SK-N-SH (cell line): Measurements from ENCODE around the gene KRT32. TPM values are rescaled to one million over a fixed set of nuclear protein-coding genes. Genes with fewer than 3 reads are reported as not detected.

Source experiments
- CTCF ChIA-PET: fragments of 300-600, 350-600 bp; formaldehyde crosslinking; extraction: SDS; loops from one replicate; lab custom pipeline; 2021; lab: Yijun Ruan, JAX
- POLR2A ChIA-PET: fragments of 350-600 bp; sonication (Branson Sonifier 250); formaldehyde crosslinking; extraction: SDS; loops from one replicate; lab custom pipeline; 2020; ENCODE audit warnings: antibody characterized with exemption, inconsistent platforms; lab: Yijun Ruan, JAX
- DNase-seq: peaks from one replicate; pipeline ENCODE4 v3.0.0; 2012
- H2AFZ ChIP-seq: fragments of 200-600 bp; sonication (generic); 2 replicates; pipeline ENCODE4 v1.8.1; 2016; ENCODE audit warnings: antibody characterized with exemption, mild to moderate bottlenecking, low read depth
- H3F3A ChIP-seq: fragments of 200-600 bp; sonication (generic); replicated peaks from 2 replicates; pipeline ENCODE3; 2016; ENCODE audit warnings: antibody characterized with exemption, mild to moderate bottlenecking; ENCODE audit not compliant: insufficient read depth
- H3K27ac ChIP-seq, 2 experiments: fragments of 200-500 bp in 1 of 2; fragments of 200-600 bp in 1 of 2; sonication (Bioruptor generic) in 1 of 2; sonication (generic), shearing (Covaris generic) in 1 of 2; 2 replicates each; pipeline versions ENCODE4 v1.5.1 to v1.6.1; 2014 to 2016; ENCODE audit warnings: low read depth in 2 of 2, inconsistent platforms in 1 of 2, low read length in 1 of 2, mild to moderate bottlenecking in 1 of 2, mixed read lengths in 1 of 2
- H3K27me3 ChIP-seq: fragments of 200-600 bp; sonication (generic), shearing (Covaris generic); 2 replicates; pipeline ENCODE4 v1.6.1; 2016; ENCODE audit warnings: mixed run types; ENCODE audit not compliant: insufficient read depth
- H3K36me3 ChIP-seq, 2 experiments: fragments of 200-500 bp in 1 of 2; fragments of 200-600 bp in 1 of 2; sonication (Bioruptor generic) in 1 of 2; sonication (generic) in 1 of 2; replicated peaks in 1 of 2; 2 replicates each; pipeline versions ENCODE3 to v1.5.1; 2014 to 2016; ENCODE audit warnings: low read length in 1 of 2, mild to moderate bottlenecking in 1 of 2; ENCODE audit not compliant: insufficient read depth in 2 of 2, control insufficient read depth in 1 of 2
- H3K4me1 ChIP-seq, 2 experiments: fragments of 200-500 bp in 1 of 2; fragments of 200-600 bp in 1 of 2; sonication (Bioruptor generic) in 1 of 2; sonication (generic), shearing (Covaris generic) in 1 of 2; 2 replicates each; pipeline versions ENCODE4 v1.5.1 to v1.6.1; 2014 to 2016; ENCODE audit warnings: low read depth in 1 of 2, low read length in 1 of 2, mixed run types in 1 of 2; ENCODE audit not compliant: insufficient read depth in 2 of 2, control insufficient read depth in 1 of 2
- H3K4me2 ChIP-seq: fragments of 200-600 bp; sonication (generic), shearing (Covaris generic); 2 replicates; pipeline ENCODE4 v1.6.1; 2017; ENCODE audit warnings: mixed run types
- H3K4me3 ChIP-seq, 2 experiments: fragments of 200-500 bp in 1 of 2; fragments of 200-600 bp in 1 of 2; sonication (Bioruptor generic) in 1 of 2; sonication (generic), shearing (Covaris generic) in 1 of 2; 2 replicates each; pipeline versions ENCODE4 v1.5.1 to v1.8.1; 2014 to 2016; ENCODE audit warnings: low read depth in 2 of 2, inconsistent platforms in 1 of 2, low read length in 1 of 2, mild to moderate bottlenecking in 1 of 2, mixed read lengths in 1 of 2, moderate library complexity in 1 of 2
- H3K79me2 ChIP-seq: fragments of 200-600 bp; sonication (generic); 2 replicates; pipeline ENCODE4 v1.8.1; 2017; ENCODE audit warnings: mild to moderate bottlenecking; ENCODE audit not compliant: insufficient read depth
- H3K9ac ChIP-seq: fragments of 200-600 bp; sonication (generic); 2 replicates; pipeline ENCODE4 v1.6.1; 2017; ENCODE audit warnings: mixed run types
- H3K9me2 ChIP-seq: fragments of 200-600 bp; sonication (generic); 2 replicates; pipeline ENCODE4 v1.6.1; 2017; ENCODE audit warnings: mixed run types
- H3K9me3 ChIP-seq: fragments of 200-600 bp; sonication (generic); 2 replicates; pipeline ENCODE4 v1.6.1; 2017; ENCODE audit warnings: mixed run types, mild to moderate bottlenecking, moderate library complexity
- H4K20me1 ChIP-seq: fragments of 200-600 bp; sonication (generic); 2 replicates; pipeline ENCODE4 v1.6.1; 2017; ENCODE audit warnings: mild to moderate bottlenecking, mixed run types; ENCODE audit not compliant: insufficient read depth
- CHD2 ChIP-seq: fragments of 150-350 bp; IDR thresholded peaks from 2 replicates; pipeline ENCODE4 v1.6.1; 2018; ENCODE audit warnings: low read length; ENCODE audit not compliant: partially characterized antibody
- EP300 ChIP-seq, 2 experiments: IDR thresholded peaks; 2 replicates each; pipeline versions ENCODE4 v1.4.0 to v1.6.1; 2012; ENCODE audit warnings: borderline replicate concordance in 1 of 2, low read depth in 1 of 2, low read length in 1 of 2
- FOSL2 ChIP-seq: IDR thresholded peaks from 2 replicates; pipeline ENCODE4 v1.4.0; 2012; ENCODE audit warnings: low read depth, mild to moderate bottlenecking, moderate library complexity, borderline replicate concordance
- FOXM1 ChIP-seq: IDR thresholded peaks from 2 replicates; pipeline ENCODE4 v1.4.0; 2012; ENCODE audit warnings: low read depth, mild to moderate bottlenecking
- GABPA ChIP-seq: IDR thresholded peaks from 2 replicates; pipeline ENCODE4 v1.4.0; 2012; ENCODE audit warnings: low read depth, mild to moderate bottlenecking
- GATA2 ChIP-seq: sonication (generic); formaldehyde crosslinking; IDR thresholded peaks from 2 replicates; pipeline ENCODE4 v1.5.0; 2020; ENCODE audit warnings: mild to moderate bottlenecking, missing genetic modification reagents
- NRF1 ChIP-seq: IDR thresholded peaks from 2 replicates; pipeline ENCODE4 v1.6.1; 2012; ENCODE audit warnings: low read depth, mild to moderate bottlenecking, low read length
- POLR2AphosphoS5 ChIP-seq: IDR thresholded peaks from 2 replicates; pipeline ENCODE4 v1.6.1; 2012; ENCODE audit warnings: low read depth, low read length
- RCOR1 ChIP-seq: fragments of 150-350 bp; IDR thresholded peaks from 2 replicates; pipeline ENCODE4 v1.6.1; 2017; ENCODE audit warnings: antibody characterized with exemption, low read length
- RXRA ChIP-seq: IDR thresholded peaks from 2 replicates; pipeline ENCODE4 v1.4.0; 2012; ENCODE audit warnings: low read depth, mild to moderate bottlenecking, borderline replicate concordance
- SMC3 ChIP-seq: IDR thresholded peaks from 2 replicates; pipeline ENCODE4 v1.6.1; 2012; ENCODE audit warnings: low read depth, low read length, improper control_type of control experiment
- TAF1 ChIP-seq: IDR thresholded peaks from 2 replicates; pipeline ENCODE4 v1.6.1; 2012; ENCODE audit warnings: low read depth, mild to moderate bottlenecking, low read length, moderate library complexity, borderline replicate concordance
- TCF12 ChIP-seq: IDR thresholded peaks from 2 replicates; pipeline ENCODE4 v1.4.0; 2012
- TEAD4 ChIP-seq: IDR thresholded peaks from 2 replicates; pipeline ENCODE4 v1.4.0; 2012; ENCODE audit warnings: mild to moderate bottlenecking, borderline replicate concordance; ENCODE audit not compliant: insufficient read depth
- YY1 ChIP-seq: IDR thresholded peaks from 2 replicates; pipeline ENCODE4 v1.4.0; 2012; ENCODE audit warnings: low read depth, mild to moderate bottlenecking
- WGBS: methylation state at CpG from one replicate; pipeline ENCODE4 v1.1.6; 2017; ENCODE audit warnings: low lambda C conversion rate; 5-methylcytosine and 5-hydroxymethylcytosine counted together
- polyA plus RNA-seq, 3 experiments: library from polyadenylated mRNA; depleted of rRNA; stranded (reverse); fragments of >200 nt; gene quantifications; 2 replicates each; pipeline ENCODE4 v1.2.3, GENCODE V29; 2012
- TF ChIP-seq, protein P1 (sequence below): IDR thresholded peaks from 2 replicates; pipeline ENCODE4 v1.4.0; 2012; ENCODE audit warnings: low read depth
- TF ChIP-seq, protein P2 (sequence below): IDR thresholded peaks from 2 replicates; pipeline ENCODE4 v1.6.1; 2012; ENCODE audit warnings: mild to moderate bottlenecking, low read depth, low read length, moderate library complexity
- TF ChIP-seq, protein P3 (sequence below): IDR thresholded peaks from 2 replicates; pipeline ENCODE4 v1.4.0; 2012; ENCODE audit warnings: low read depth, borderline replicate concordance
- TF ChIP-seq, protein P4 (sequence below): fragments of 200-600 bp; sonication (generic); IDR thresholded peaks from 2 replicates; pipeline ENCODE4 v1.6.1; 2017; ENCODE audit warnings: antibody characterized with exemption, mild to moderate bottlenecking, moderate library complexity
- TF ChIP-seq, protein P5 (sequence below): fragments of 150-350 bp; IDR thresholded peaks from 2 replicates; pipeline ENCODE4 v1.6.1; 2016; ENCODE audit warnings: mild to moderate bottlenecking, low read depth, low read length

KRT32 gene
- polyA plus RNA-seq, 1 of the 3 experiments (the other 2 are of a cell fraction) = not detected

DNA sequence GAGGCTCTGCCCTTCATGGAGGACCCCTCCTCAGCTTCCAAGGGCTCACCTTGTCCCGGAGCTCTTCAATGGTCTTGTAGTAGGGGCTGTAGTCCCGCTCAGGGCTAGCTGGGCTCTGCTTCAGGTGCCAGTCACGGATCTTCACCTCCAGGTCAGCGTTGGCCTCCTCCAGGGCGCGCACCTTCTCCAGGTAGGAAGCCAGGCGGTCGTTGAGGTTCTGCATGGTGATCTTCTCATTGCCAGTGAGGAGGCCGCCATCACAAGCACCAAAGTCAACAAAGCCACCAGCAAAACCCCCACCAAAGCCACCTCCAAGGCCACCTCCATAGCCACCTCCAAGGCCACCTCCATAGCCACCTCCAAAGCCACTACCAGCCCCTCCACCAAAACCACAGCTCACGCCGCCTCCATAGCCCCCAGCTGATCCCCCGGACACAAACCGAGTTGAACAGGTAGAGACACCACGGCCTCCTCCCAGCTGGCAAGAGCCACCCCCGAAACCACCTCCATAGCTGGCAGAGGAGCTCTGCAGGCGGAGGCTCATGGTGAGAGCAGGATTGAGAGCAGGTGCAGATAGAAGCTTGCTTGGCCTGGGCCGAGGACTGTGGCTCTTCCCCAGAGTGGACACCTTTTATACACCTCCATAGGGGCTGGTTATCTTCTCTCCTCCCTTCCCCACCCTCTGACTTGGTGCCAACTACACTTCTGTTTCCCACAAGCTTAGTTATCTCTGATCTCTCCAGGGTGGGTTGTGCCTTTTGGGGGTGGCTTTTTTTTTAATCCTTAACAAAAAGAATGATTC is 38.0 kb upstream of the KRT32 start, which contains the start of gene KRT13:
Gene KRT13 (minus strand): TSS at position 606 of the 802 bp plus-strand sequence. CDS start 62 bp downstream, at position 544.
- H3K36me3 ChIP-seq = no peaks in the 10 kb centered on the region
- H3F3A ChIP-seq = peaks cover 4% of the 10 kb centered on the region
- CTCF ChIA-PET = interaction anchor here (0.6 to 6.3 kb wide), 3 partner anchors 44 to 370 kb away, joined by 3 to 48 read pairs (median 3); no protein-coding TSS in a partner anchor

More for the DNA sequence above, 38.0 kb upstream of the KRT32 start, which contains the start of gene KRT13:
- H2AFZ ChIP-seq = no peak within 1 kb of the TSS
- H3K4me2 ChIP-seq = no peak within 1 kb of the TSS
- no peak within 1 kb of the TSS for H3K4me3 ChIP-seq
- H3K9me3 ChIP-seq = no peaks in the 10 kb centered on the region
- POLR2A ChIA-PET = no interaction called here
- no peaks in the 10 kb centered on the region for H3K27me3 ChIP-seq
- H3K27ac ChIP-seq = no peak within 1 kb of the TSS
- H3K4me1 ChIP-seq = peaks cover 4 to 11% of the 10 kb centered on the region in 2 experiments; a peak in 3 of 4 replicates
- 80% methylated on average over 15 of the region's 17 CpGs for WGBS
- no peak within 1 kb of the TSS for H3K9ac ChIP-seq
- TF ChIP-seq, protein P1, sequence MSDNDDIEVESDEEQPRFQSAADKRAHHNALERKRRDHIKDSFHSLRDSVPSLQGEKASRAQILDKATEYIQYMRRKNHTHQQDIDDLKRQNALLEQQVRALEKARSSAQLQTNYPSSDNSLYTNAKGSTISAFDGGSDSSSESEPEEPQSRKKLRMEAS = no peak
- TF ChIP-seq, protein P2, sequence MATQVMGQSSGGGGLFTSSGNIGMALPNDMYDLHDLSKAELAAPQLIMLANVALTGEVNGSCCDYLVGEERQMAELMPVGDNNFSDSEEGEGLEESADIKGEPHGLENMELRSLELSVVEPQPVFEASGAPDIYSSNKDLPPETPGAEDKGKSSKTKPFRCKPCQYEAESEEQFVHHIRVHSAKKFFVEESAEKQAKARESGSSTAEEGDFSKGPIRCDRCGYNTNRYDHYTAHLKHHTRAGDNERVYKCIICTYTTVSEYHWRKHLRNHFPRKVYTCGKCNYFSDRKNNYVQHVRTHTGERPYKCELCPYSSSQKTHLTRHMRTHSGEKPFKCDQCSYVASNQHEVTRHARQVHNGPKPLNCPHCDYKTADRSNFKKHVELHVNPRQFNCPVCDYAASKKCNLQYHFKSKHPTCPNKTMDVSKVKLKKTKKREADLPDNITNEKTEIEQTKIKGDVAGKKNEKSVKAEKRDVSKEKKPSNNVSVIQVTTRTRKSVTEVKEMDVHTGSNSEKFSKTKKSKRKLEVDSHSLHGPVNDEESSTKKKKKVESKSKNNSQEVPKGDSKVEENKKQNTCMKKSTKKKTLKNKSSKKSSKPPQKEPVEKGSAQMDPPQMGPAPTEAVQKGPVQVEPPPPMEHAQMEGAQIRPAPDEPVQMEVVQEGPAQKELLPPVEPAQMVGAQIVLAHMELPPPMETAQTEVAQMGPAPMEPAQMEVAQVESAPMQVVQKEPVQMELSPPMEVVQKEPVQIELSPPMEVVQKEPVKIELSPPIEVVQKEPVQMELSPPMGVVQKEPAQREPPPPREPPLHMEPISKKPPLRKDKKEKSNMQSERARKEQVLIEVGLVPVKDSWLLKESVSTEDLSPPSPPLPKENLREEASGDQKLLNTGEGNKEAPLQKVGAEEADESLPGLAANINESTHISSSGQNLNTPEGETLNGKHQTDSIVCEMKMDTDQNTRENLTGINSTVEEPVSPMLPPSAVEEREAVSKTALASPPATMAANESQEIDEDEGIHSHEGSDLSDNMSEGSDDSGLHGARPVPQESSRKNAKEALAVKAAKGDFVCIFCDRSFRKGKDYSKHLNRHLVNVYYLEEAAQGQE = no peak
- TF ChIP-seq GABPA (no peak), TAF1 (no peak), TCF12 (no peak), NRF1 (no peak), CHD2 (no peak), FOXM1 (no peak), SMC3 (no peak), TEAD4 (no peak), RXRA (no peak), FOSL2 (no peak), POLR2AphosphoS5 (no peak), RCOR1 (no peak), EP300 (IDR thresholded peaks at IDR 0.05; ENCODE audit: borderline replicate concordance in 1 of 2, low read depth in 1 of 2, low read length in 1 of 2) (no peak), YY1 (no peak), GATA2 (CRISPR knock-in tag) (no peak)
- TF ChIP-seq, protein P3, sequence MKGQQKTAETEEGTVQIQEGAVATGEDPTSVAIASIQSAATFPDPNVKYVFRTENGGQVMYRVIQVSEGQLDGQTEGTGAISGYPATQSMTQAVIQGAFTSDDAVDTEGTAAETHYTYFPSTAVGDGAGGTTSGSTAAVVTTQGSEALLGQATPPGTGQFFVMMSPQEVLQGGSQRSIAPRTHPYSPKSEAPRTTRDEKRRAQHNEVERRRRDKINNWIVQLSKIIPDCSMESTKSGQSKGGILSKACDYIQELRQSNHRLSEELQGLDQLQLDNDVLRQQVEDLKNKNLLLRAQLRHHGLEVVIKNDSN = no peak
- TF ChIP-seq, protein P4, sequence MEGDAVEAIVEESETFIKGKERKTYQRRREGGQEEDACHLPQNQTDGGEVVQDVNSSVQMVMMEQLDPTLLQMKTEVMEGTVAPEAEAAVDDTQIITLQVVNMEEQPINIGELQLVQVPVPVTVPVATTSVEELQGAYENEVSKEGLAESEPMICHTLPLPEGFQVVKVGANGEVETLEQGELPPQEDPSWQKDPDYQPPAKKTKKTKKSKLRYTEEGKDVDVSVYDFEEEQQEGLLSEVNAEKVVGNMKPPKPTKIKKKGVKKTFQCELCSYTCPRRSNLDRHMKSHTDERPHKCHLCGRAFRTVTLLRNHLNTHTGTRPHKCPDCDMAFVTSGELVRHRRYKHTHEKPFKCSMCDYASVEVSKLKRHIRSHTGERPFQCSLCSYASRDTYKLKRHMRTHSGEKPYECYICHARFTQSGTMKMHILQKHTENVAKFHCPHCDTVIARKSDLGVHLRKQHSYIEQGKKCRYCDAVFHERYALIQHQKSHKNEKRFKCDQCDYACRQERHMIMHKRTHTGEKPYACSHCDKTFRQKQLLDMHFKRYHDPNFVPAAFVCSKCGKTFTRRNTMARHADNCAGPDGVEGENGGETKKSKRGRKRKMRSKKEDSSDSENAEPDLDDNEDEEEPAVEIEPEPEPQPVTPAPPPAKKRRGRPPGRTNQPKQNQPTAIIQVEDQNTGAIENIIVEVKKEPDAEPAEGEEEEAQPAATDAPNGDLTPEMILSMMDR = no peak
- TF ChIP-seq, protein P5, sequence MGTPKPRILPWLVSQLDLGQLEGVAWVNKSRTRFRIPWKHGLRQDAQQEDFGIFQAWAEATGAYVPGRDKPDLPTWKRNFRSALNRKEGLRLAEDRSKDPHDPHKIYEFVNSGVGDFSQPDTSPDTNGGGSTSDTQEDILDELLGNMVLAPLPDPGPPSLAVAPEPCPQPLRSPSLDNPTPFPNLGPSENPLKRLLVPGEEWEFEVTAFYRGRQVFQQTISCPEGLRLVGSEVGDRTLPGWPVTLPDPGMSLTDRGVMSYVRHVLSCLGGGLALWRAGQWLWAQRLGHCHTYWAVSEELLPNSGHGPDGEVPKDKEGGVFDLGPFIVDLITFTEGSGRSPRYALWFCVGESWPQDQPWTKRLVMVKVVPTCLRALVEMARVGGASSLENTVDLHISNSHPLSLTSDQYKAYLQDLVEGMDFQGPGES = no peak
- no peak for DNase-seq
- H4K20me1 ChIP-seq = no peaks in the 10 kb centered on the region
- no peaks in the 10 kb centered on the region for H3K9me2 ChIP-seq
- H3K79me2 ChIP-seq = no peaks in the 10 kb centered on the region
